H1 (cell line): Measurements from ENCODE around the gene COL6A1.

Experiments
- BRCA1 ChIP-seq: IDR thresholded peaks from 2 replicates; pipeline ENCODE4 v1.6.1; 2012; ENCODE audit warnings: low read depth, low read length, improper control_type of control experiment
- CHD2 ChIP-seq: IDR thresholded peaks from 2 replicates; pipeline ENCODE4 v1.6.1; 2012; ENCODE audit warnings: low read length, improper control_type of control experiment
- CTCF ChIP-seq, 3 experiments: IDR thresholded peaks; 1 replicate in 2 of 3; 2 replicates in 1 of 3; pipeline versions ENCODE4 v1.5.1 to v1.6.1; 2011; ENCODE audit warnings: low read length in 3 of 3, mild to moderate bottlenecking in 3 of 3, inconsistent platforms in 2 of 3, low read depth in 1 of 3, moderate library complexity in 1 of 3; ENCODE audit not compliant: insufficient read depth in 1 of 3; ENCODE audit errors: control extremely low read depth in 1 of 3
- HDAC6 ChIP-seq: IDR thresholded peaks from one replicate; pipeline ENCODE4 v1.7.1; 2012; ENCODE audit warnings: low read depth, mild to moderate bottlenecking, inconsistent platforms, low read length, moderate library complexity
- MAX ChIP-seq: IDR thresholded peaks from 2 replicates; pipeline ENCODE4 v1.6.1; 2012; ENCODE audit warnings: inconsistent platforms
- POLR2A ChIP-seq, 2 experiments: IDR thresholded peaks; 1 replicate in 1 of 2; 2 replicates in 1 of 2; pipeline ENCODE4 v1.6.1; 2011; ENCODE audit warnings: low read depth in 2 of 2, low read length in 2 of 2, mild to moderate bottlenecking in 2 of 2; ENCODE audit errors: control extremely low read depth in 1 of 2

- TF ChIP-seq CTCF (IDR thresholded peaks at IDR 0.05; ENCODE audit: control extremely low read depth in 1 of 3, insufficient read depth in 1 of 3, low read depth in 1 of 3, low read length in 3 of 3), result no peak
- TF ChIP-seq POLR2A (IDR thresholded peaks at IDR 0.05; ENCODE audit: control extremely low read depth in 1 of 2, low read depth in 2 of 2, low read length in 2 of 2), result no peak
- TF ChIP-seq BRCA1, result no peak
- no peak for TF ChIP-seq HDAC6
- TF ChIP-seq CHD2, result no peak
- no peak for TF ChIP-seq MAX
Measured at GRCh38 chr21:45966791-45967394, 14.7 kb upstream of the COL6A1 start.
